Measurements from ENCODE around the gene DESI2. TPM values are rescaled to one million over a fixed set of nuclear protein-coding genes. Genes with fewer than 3 reads are reported as not detected.
"Not testable (repeated sequence)": the region's sequence is repeated elsewhere in the genome, so short reads cannot be mapped to it uniquely, and the experiment has no call there.

Gene DESI2
- total and polyA plus RNA-seq, 4 donors = 5.7 to 14.6 (median 11.7) TPM

- 84% methylated on average over 4 of the region's 4 CpGs for WGBS
- Histone ChIP-seq H3K36me3 (ENCODE audit: control insufficient read depth in 4 of 4, insufficient read depth in 3 of 4, low read depth in 1 of 4, low read length in 3 of 4) (peaks cover 0 to 2% (median 0%) of the 10 kb centered on the region in 4 donors), H3K27ac (ENCODE audit: low read depth in 1 of 2, low read length in 2 of 2) (no peak overlapping the region), H3K9me3 (ENCODE audit: control insufficient read depth in 4 of 4, low read length in 3 of 4) (no peaks in the 10 kb centered on the region), H3K4me3 (ENCODE audit: low read depth in 1 of 3, low read length in 3 of 3) (no peak overlapping the region), H3K9ac (ENCODE audit: low read depth in 1 of 2, low read length in 2 of 2) (no peak overlapping the region), H3K4me1 (ENCODE audit: control insufficient read depth in 4 of 4, insufficient read depth in 4 of 4, low read length in 3 of 4) (peaks cover 0 to 3% (median 1%) of the 10 kb centered on the region in 4 donors), H3K27me3 (ENCODE audit: control insufficient read depth in 4 of 4, insufficient read depth in 4 of 4, low read length in 3 of 4) (no peaks in the 10 kb centered on the region)
- TF ChIP-seq RAD21 (IDR thresholded peaks at IDR 0.05) (no peak), GABPA (IDR thresholded peaks at IDR 0.05 in 1 of 2, conservative IDR thresholded peaks at IDR 0.05 in 1 of 2) (no peak), ZBTB33 (IDR thresholded peaks at IDR 0.05) (no peak), FOXA2 (IDR thresholded peaks at IDR 0.05) (no peak), FOXA1 (IDR thresholded peaks at IDR 0.05) (no peak), CTCF (IDR thresholded peaks at IDR 0.05; ENCODE audit: low read depth, low read length, missing input control) (no peak), SP1 (IDR thresholded peaks at IDR 0.05) (no peak), RXRA (IDR thresholded peaks at IDR 0.05) (no peak), HNF4A (conservative IDR thresholded peaks at IDR 0.05) (no peak), HNF4G (IDR thresholded peaks at IDR 0.05) (no peak), ATF3 (IDR thresholded peaks at IDR 0.05) (no peak), YY1 (IDR thresholded peaks at IDR 0.05) (no peak), MAX (IDR thresholded peaks at IDR 0.05) (no peak), JUND (IDR thresholded peaks at IDR 0.05) (no peak), NR2F2 (IDR thresholded peaks at IDR 0.05) (no peak)
- DNase-seq (ENCODE audit: low spot score) = no peak
Measured at GRCh38 chr1:244665771-244666217, 12.9 kb downstream of the DESI2 start.

- not testable (repeated sequence) for H3K9me3 ChIP-seq (ENCODE audit: control insufficient read depth in 4 of 4, low read length in 3 of 4); H3K9ac ChIP-seq (ENCODE audit: low read depth in 1 of 2, low read length in 2 of 2); DNase-seq (ENCODE audit: low spot score); H3K27ac ChIP-seq (ENCODE audit: low read depth in 1 of 2, low read length in 2 of 2); H3K4me3 ChIP-seq (ENCODE audit: low read depth in 1 of 3, low read length in 3 of 3); H3K4me1 ChIP-seq (ENCODE audit: control insufficient read depth in 4 of 4, insufficient read depth in 4 of 4, low read length in 3 of 4); H3K36me3 ChIP-seq (ENCODE audit: control insufficient read depth in 4 of 4, insufficient read depth in 3 of 4, low read depth in 1 of 4, low read length in 3 of 4); H3K27me3 ChIP-seq (ENCODE audit: control insufficient read depth in 4 of 4, insufficient read depth in 4 of 4, low read length in 3 of 4)
- WGBS = 91% methylated on average over 6 of the region's 6 CpGs
- TF ChIP-seq HNF4A (conservative IDR thresholded peaks at IDR 0.05) = peak; percentile 56 to 71
Measured at GRCh38 chr1:244666672-244667418, 13.9 kb downstream of the DESI2 start.

Measured in liver (tissue), 9 donors.